OCI-LY3 (cell line): ENCODE measurements around the gene DOCK9.

Source experiments
- EZH2phosphoT487 ChIP-seq: fragments of 200-600 bp; shearing (Covaris generic); IDR thresholded peaks from 2 replicates; pipeline ENCODE4 v1.6.1; 2018; ENCODE audit warnings: antibody characterized with exemption, mixed run types, low read depth
- TF ChIP-seq, protein P1 (sequence below): fragments of 200-600, 300-600 bp; sonication (generic); IDR thresholded peaks from 2 replicates; pipeline ENCODE4 v1.5.1; 2014; ENCODE audit warnings: antibody characterized with exemption, low read length, low read depth

DNA sequence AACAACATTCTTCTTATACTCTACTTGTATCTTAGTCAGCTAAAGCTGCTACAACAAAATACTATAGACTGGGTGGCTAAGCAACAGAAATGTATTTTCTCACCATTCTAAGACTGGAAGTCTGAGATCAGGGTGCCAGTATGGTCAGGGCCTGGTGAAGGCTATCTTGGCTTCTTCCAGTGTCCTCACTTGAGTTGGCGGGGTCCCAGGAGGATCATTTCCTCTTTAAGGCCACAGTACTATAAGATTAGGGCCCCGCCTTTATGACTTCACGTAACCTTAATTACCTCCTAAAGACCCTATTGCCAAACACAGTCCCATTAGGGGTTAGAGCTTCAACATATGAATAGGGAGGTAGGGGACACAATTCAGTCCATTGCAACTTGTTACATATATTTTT is 30.7 kb upstream of the DOCK9 start:
- TF ChIP-seq, protein P1, sequence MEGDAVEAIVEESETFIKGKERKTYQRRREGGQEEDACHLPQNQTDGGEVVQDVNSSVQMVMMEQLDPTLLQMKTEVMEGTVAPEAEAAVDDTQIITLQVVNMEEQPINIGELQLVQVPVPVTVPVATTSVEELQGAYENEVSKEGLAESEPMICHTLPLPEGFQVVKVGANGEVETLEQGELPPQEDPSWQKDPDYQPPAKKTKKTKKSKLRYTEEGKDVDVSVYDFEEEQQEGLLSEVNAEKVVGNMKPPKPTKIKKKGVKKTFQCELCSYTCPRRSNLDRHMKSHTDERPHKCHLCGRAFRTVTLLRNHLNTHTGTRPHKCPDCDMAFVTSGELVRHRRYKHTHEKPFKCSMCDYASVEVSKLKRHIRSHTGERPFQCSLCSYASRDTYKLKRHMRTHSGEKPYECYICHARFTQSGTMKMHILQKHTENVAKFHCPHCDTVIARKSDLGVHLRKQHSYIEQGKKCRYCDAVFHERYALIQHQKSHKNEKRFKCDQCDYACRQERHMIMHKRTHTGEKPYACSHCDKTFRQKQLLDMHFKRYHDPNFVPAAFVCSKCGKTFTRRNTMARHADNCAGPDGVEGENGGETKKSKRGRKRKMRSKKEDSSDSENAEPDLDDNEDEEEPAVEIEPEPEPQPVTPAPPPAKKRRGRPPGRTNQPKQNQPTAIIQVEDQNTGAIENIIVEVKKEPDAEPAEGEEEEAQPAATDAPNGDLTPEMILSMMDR, result no peak
- no peak for TF ChIP-seq EZH2phosphoT487
